ENCODE measurements around the gene SCARB1. TPM values are rescaled to one million over a fixed set of nuclear protein-coding genes. Genes with fewer than 3 reads are reported as not detected.

SCARB1 gene
- polyA plus RNA-seq, 4 donors = 41.9 to 230 (median 180) TPM

- WGBS, 3 donors = 93 to 97% (median 94%) methylated on average over 12 of the region's 12 CpGs
- H3K4me3 ChIP-seq (ENCODE audit: low read depth in 1 of 3, low read length in 3 of 3) = no peak overlapping the region
- H3K36me3 ChIP-seq (ENCODE audit: control insufficient read depth in 3 of 3, insufficient read depth in 2 of 3, low read depth in 1 of 3, low read length in 3 of 3) = peaks cover 0 to 87% (median 10%) of the 10 kb centered on the region in 3 donors
- no peaks in the 10 kb centered on the region for H3K27me3 ChIP-seq (ENCODE audit: control insufficient read depth in 3 of 3, insufficient read depth in 3 of 3, low read length in 3 of 3)
- no peak for FAIRE-seq
- no peaks in the 10 kb centered on the region for H3K9me3 ChIP-seq (ENCODE audit: control insufficient read depth in 2 of 2, insufficient read depth in 1 of 2, low read depth in 1 of 2, low read length in 1 of 2)
- DNase-seq = no peak
- H3K4me1 ChIP-seq (ENCODE audit: control insufficient read depth in 3 of 3, insufficient read depth in 2 of 3, low read depth in 1 of 3, low read length in 2 of 3) = peaks cover 0 to 7% (median 2%) of the 10 kb centered on the region in 3 donors
- no peak overlapping the region for H3K27ac ChIP-seq (ENCODE audit: low read depth in 1 of 3, low read length in 2 of 3)
These were observed 63.2 kb downstream of the SCARB1 start for GRCh38 chr12:124800506-124800905.

- peak overlapping the region in 1 of 3 donors; percentile 6 for H3K27ac ChIP-seq (ENCODE audit: low read depth in 1 of 3, low read length in 2 of 3)
- peaks cover 0 to 7% (median 2%) of the 10 kb centered on the region in 3 donors for H3K4me1 ChIP-seq (ENCODE audit: control insufficient read depth in 3 of 3, insufficient read depth in 2 of 3, low read depth in 1 of 3, low read length in 2 of 3)
- no peaks in the 10 kb centered on the region for H3K27me3 ChIP-seq (ENCODE audit: control insufficient read depth in 3 of 3, insufficient read depth in 3 of 3, low read length in 3 of 3)
- H3K9me3 ChIP-seq (ENCODE audit: control insufficient read depth in 2 of 2, insufficient read depth in 1 of 2, low read depth in 1 of 2, low read length in 1 of 2) = no peaks in the 10 kb centered on the region
- H3K36me3 ChIP-seq (ENCODE audit: control insufficient read depth in 3 of 3, insufficient read depth in 2 of 3, low read depth in 1 of 3, low read length in 3 of 3) = peaks cover 0 to 82% (median 8%) of the 10 kb centered on the region in 3 donors
- H3K4me3 ChIP-seq (ENCODE audit: low read depth in 1 of 3, low read length in 3 of 3) = no peak overlapping the region
- DNase-seq (no peak), FAIRE-seq (no peak)
- WGBS, 3 donors = 63 to 88% (median 77%) methylated on average over 13 of the region's 13 CpGs
These were observed 66.3 kb downstream of the SCARB1 start for GRCh38 chr12:124797321-124797720.

- Histone ChIP-seq H3K9me3 (ENCODE audit: control insufficient read depth in 2 of 2, insufficient read depth in 1 of 2, low read depth in 1 of 2, low read length in 1 of 2) (no peaks in the 10 kb centered on the region), H3K36me3 (ENCODE audit: control insufficient read depth in 3 of 3, insufficient read depth in 2 of 3, low read depth in 1 of 3, low read length in 3 of 3) (peaks cover 0 to 85% (median 8%) of the 10 kb centered on the region in 3 donors), H3K27me3 (ENCODE audit: control insufficient read depth in 3 of 3, insufficient read depth in 3 of 3, low read length in 3 of 3) (no peaks in the 10 kb centered on the region), H3K4me1 (ENCODE audit: control insufficient read depth in 3 of 3, insufficient read depth in 2 of 3, low read depth in 1 of 3, low read length in 2 of 3) (peaks cover 0 to 7% (median 2%) of the 10 kb centered on the region in 3 donors), H3K27ac (ENCODE audit: low read depth in 1 of 3, low read length in 2 of 3) (no peak overlapping the region), H3K4me3 (ENCODE audit: low read depth in 1 of 3, low read length in 3 of 3) (no peak overlapping the region)
- DNase-seq = no peak
- WGBS, 3 donors = 75 to 85% (median 75%) methylated on average over 14 of the region's 14 CpGs
- FAIRE-seq = no peak
These were observed 67.2 kb downstream of the SCARB1 start for GRCh38 chr12:124796303-124796960.

- no peak overlapping the region for H3K4me3 ChIP-seq (ENCODE audit: low read depth in 1 of 3, low read length in 3 of 3)
- no peaks in the 10 kb centered on the region for H3K27me3 ChIP-seq (ENCODE audit: control insufficient read depth in 3 of 3, insufficient read depth in 3 of 3, low read length in 3 of 3)
- H3K36me3 ChIP-seq (ENCODE audit: control insufficient read depth in 3 of 3, insufficient read depth in 2 of 3, low read depth in 1 of 3, low read length in 3 of 3) = peaks cover 0 to 87% (median 10%) of the 10 kb centered on the region in 3 donors
- DNase-seq (no peak), FAIRE-seq (no peak)
- no peak overlapping the region for H3K27ac ChIP-seq (ENCODE audit: low read depth in 1 of 3, low read length in 2 of 3)
- H3K9me3 ChIP-seq (ENCODE audit: control insufficient read depth in 2 of 2, insufficient read depth in 1 of 2, low read depth in 1 of 2, low read length in 1 of 2) = no peaks in the 10 kb centered on the region
- peaks cover 0 to 7% (median 2%) of the 10 kb centered on the region in 3 donors for H3K4me1 ChIP-seq (ENCODE audit: control insufficient read depth in 3 of 3, insufficient read depth in 2 of 3, low read depth in 1 of 3, low read length in 2 of 3)
- 88 to 91% (median 90%) methylated on average over 6 of the region's 6 CpGs for WGBS, 3 donors
These were observed 68.3 kb downstream of the SCARB1 start for GRCh38 chr12:124795081-124795948.

GRCh38 chr12:124792961-124793441 lies 70.7 kb downstream of the SCARB1 start:
- peaks cover 0 to 5% (median 0%) of the 10 kb centered on the region in 3 donors for H3K4me1 ChIP-seq (ENCODE audit: control insufficient read depth in 3 of 3, insufficient read depth in 2 of 3, low read depth in 1 of 3, low read length in 2 of 3)
- no peak overlapping the region for H3K4me3 ChIP-seq (ENCODE audit: low read depth in 1 of 3, low read length in 3 of 3)
- no peaks in the 10 kb centered on the region for H3K27me3 ChIP-seq (ENCODE audit: control insufficient read depth in 3 of 3, insufficient read depth in 3 of 3, low read length in 3 of 3)
- FAIRE-seq = no peak
- no peak for DNase-seq
- H3K27ac ChIP-seq (ENCODE audit: low read depth in 1 of 3, low read length in 2 of 3) = no peak overlapping the region
- no peaks in the 10 kb centered on the region for H3K9me3 ChIP-seq (ENCODE audit: control insufficient read depth in 2 of 2, insufficient read depth in 1 of 2, low read depth in 1 of 2, low read length in 1 of 2)
- 90 to 96% (median 96%) methylated on average over 15 of the region's 15 CpGs for WGBS, 3 donors
- peaks cover 0 to 81% (median 10%) of the 10 kb centered on the region in 3 donors for H3K36me3 ChIP-seq (ENCODE audit: control insufficient read depth in 3 of 3, insufficient read depth in 2 of 3, low read depth in 1 of 3, low read length in 3 of 3)

GRCh38 chr12:124792156-124792555 lies 71.5 kb downstream of the SCARB1 start:
- no peak for FAIRE-seq
- no peak overlapping the region for H3K4me3 ChIP-seq (ENCODE audit: low read depth in 1 of 3, low read length in 3 of 3)
- H3K4me1 ChIP-seq (ENCODE audit: control insufficient read depth in 3 of 3, insufficient read depth in 2 of 3, low read depth in 1 of 3, low read length in 2 of 3) = peaks cover 0 to 5% (median 0%) of the 10 kb centered on the region in 3 donors
- H3K27me3 ChIP-seq (ENCODE audit: control insufficient read depth in 3 of 3, insufficient read depth in 3 of 3, low read length in 3 of 3) = no peaks in the 10 kb centered on the region
- WGBS, 3 donors = 95 to 98% (median 98%) methylated on average over 13 of the region's 13 CpGs
- H3K36me3 ChIP-seq (ENCODE audit: control insufficient read depth in 3 of 3, insufficient read depth in 2 of 3, low read depth in 1 of 3, low read length in 3 of 3) = peaks cover 0 to 76% (median 6%) of the 10 kb centered on the region in 3 donors
- H3K27ac ChIP-seq (ENCODE audit: low read depth in 1 of 3, low read length in 2 of 3) = no peak overlapping the region
- H3K9me3 ChIP-seq (ENCODE audit: control insufficient read depth in 2 of 2, insufficient read depth in 1 of 2, low read depth in 1 of 2, low read length in 1 of 2) = no peaks in the 10 kb centered on the region
- DNase-seq = no peak

- Histone ChIP-seq H3K27ac (ENCODE audit: low read depth in 1 of 3, low read length in 2 of 3) (no peak overlapping the region), H3K4me1 (ENCODE audit: control insufficient read depth in 3 of 3, insufficient read depth in 2 of 3, low read depth in 1 of 3, low read length in 2 of 3) (peaks cover 0 to 2% (median 0%) of the 10 kb centered on the region in 3 donors), H3K9me3 (ENCODE audit: control insufficient read depth in 2 of 2, insufficient read depth in 1 of 2, low read depth in 1 of 2, low read length in 1 of 2) (no peaks in the 10 kb centered on the region), H3K27me3 (ENCODE audit: control insufficient read depth in 3 of 3, insufficient read depth in 3 of 3, low read length in 3 of 3) (no peaks in the 10 kb centered on the region), H3K36me3 (ENCODE audit: control insufficient read depth in 3 of 3, insufficient read depth in 2 of 3, low read depth in 1 of 3, low read length in 3 of 3) (peaks cover 0 to 75% (median 5%) of the 10 kb centered on the region in 3 donors), H3K4me3 (ENCODE audit: low read depth in 1 of 3, low read length in 3 of 3) (no peak overlapping the region)
- DNase-seq (no peak), FAIRE-seq (no peak)
- WGBS, 3 donors = 84 to 92% (median 88%) methylated on average over 21 of the region's 21 CpGs
These were observed 72.8 kb downstream of the SCARB1 start for GRCh38 chr12:124790650-124791400.
